NOMO-1 treated with DMSO at 0.1 percent for 48 hours (cell line): ENCODE results near the gene TMOD3.

ENCODE experiments used
- DNase-seq: peaks from one replicate; lab custom pipeline; 2025; ENCODE audit not compliant: unreplicated experiment; lab: John Stamatoyannopoulos, UW

The TMOD3 gene

DNA sequence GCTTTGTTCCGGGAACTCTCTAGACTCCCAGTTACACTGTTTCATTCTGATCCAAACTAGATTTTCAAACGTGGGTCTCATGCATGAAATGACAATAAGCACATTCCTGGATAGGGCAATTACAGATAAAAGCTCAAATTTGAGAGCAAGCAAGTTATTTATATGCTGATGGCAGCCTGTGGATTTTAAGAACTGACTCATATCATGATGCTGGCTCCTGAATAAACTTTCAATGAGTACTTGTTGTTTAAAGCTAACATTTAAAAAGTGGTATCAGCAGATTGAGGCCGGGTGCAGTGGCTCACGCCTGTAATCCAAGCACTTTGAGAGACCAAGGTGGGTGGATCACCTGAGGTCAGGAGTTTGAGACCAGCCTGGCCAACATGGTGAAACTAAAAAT, 75.5 kb downstream of the TMOD3 start:
- no peak for DNase-seq

DNA sequence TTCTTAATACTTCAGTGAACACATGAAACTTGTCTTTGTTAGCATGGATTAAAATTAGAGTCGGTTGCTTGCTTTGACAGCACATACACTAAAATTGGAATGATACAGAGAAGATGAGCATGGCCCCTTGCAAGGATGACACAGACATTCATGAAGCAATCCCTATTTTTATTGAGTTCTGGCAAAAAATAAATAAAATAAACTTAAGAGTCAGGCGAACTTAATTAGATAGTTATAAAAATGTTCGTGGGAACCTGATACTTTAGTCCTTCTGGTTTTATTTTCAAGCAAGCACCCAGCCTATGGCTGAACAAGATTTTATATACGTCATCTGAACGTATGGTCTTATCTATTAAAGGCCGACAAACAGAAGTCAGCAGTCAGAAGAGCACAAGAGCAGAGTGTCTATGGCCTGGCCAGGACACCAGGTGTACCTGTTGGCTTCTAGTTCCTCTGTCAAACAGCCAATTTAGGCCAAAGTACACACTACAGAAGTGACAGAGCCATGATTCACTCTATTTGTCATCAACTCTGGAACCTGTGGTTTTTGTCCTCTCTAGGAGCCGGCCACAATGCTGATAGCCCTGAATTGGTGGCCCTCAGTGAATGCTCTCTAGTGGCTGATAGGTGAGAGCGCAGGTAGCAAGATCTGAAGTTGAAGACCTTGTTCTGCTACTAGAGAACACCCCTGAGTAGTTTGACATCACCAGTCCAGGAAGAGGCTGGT, 77.8 kb downstream of the TMOD3 start:
- peak; percentile 51 for DNase-seq

GRCh38 chr15:51908316-51908715, 78.9 kb downstream of the TMOD3 start:
- DNase-seq: no peak

GRCh38 chr15:51909584-51909983, 80.1 kb downstream of the TMOD3 start:
- DNase-seq: peak; percentile 81

DNA sequence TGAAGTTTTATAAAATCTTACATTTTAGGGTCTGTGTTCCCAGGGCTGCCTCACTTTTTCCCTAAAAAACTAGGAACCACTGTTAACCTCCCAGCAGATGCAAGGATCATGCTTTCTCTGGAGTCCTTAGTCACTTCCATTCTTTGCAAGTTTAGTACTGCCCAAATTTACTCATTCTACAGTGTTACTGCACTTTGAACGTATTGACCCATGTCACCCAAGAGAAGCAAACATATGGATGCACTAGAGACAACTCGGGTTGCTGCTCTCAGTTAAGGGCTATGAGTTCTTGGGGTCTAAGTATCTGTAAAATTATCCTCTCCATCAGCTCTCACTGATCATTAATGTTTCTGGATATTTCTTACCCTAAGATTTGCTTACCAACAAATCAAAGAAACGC, 83.1 kb downstream of the TMOD3 start:
- DNase-seq: no peak

GRCh38 chr15:51917493-51917892, 88.0 kb downstream of the TMOD3 start:
- DNase-seq: peak; percentile 16

- DNase-seq: no peak
Observed at GRCh38 chr15:51924156-51925068, 95.0 kb downstream of the TMOD3 start.

DNA sequence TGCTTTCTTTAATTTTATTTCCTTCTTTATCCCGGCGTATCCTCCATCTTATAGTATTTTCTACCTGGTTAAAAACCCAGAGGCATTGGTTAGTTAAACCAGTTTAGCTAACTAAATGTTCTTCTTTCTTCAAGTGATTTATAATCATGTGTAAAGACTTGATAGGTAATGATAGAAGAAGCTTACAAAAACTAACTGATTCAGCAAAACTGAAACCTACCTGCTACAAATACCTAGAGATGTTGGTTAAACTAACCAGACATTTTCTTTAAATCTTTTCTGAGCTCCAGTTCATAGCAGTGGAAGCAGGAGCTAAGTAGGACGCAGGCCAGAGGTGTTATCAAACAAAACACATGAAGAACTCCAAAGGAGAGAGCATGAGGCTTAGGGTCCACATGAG, 97.4 kb downstream of the TMOD3 start:
- DNase-seq: no peak

DNA sequence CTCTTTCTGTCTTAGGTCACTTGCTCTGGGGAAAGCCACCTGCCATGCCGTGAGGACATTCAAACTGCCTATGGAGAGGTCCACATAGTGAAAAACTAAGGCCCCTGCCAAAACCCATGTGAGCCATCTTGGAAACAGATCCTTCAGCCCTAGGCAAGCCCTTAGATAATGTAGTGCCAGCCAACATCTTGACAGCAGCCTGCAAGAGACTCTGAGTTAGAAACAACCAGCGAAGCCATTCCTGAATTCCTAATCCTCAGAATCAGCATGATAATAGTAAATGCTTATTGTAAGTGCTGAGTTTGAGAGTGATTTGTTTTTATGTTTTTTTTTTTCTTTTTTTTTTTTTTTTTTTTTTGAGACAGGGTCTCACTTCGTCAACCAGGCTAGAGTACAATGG, 101.6 kb downstream of the TMOD3 start:
- no peak for DNase-seq

DNA sequence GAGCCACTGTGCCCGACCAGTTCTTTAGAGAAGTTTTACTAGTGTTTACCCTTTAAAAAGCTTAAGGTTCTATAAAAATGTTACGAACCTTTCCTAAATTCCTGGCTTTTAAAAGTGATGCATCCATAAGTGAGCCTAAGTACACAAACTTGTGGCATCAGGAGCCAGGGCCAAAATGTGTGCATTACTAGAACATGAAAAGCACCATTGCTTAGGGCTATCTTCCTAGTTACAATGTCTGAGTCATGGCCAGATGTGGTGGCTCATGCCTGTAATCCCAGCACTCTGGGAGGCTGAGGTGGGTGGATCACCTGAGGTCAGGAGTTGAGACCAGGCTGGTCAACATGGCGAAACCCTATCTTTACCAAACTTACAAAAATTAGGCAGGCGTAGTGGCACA, 102.2 kb downstream of the TMOD3 start:
- no peak for DNase-seq

- no peak for DNase-seq
Observed at GRCh38 chr15:51932161-51932560, 102.7 kb downstream of the TMOD3 start.

- DNase-seq: no peak
Observed at GRCh38 chr15:51935466-51936104, 106.1 kb downstream of the TMOD3 start.

- DNase-seq: no peak
Observed at GRCh38 chr15:51936105-51936478, 106.6 kb downstream of the TMOD3 start.

DNA sequence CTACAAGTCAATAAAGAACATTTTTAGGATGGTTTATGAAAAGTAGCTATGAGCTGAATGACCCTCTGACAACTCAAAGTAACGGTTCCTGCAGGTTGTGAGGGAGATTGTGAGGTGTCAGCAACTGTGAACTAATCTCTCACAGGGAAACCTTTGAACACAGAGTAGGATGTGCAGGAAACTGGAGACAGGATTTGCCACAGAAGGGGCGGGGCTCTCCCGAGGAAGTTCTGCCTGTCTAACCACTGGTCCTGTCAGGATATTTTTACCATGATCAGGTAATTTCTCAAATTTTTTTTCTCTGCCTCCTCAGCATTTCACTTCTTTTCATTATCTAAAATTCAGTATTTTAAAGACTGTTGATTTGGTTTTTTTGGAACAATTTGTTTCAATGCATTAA, 108.8 kb downstream of the TMOD3 start:
- DNase-seq: no peak

GRCh38 chr15:51939216-51939615, 109.8 kb downstream of the TMOD3 start:
- DNase-seq: no peak

DNA sequence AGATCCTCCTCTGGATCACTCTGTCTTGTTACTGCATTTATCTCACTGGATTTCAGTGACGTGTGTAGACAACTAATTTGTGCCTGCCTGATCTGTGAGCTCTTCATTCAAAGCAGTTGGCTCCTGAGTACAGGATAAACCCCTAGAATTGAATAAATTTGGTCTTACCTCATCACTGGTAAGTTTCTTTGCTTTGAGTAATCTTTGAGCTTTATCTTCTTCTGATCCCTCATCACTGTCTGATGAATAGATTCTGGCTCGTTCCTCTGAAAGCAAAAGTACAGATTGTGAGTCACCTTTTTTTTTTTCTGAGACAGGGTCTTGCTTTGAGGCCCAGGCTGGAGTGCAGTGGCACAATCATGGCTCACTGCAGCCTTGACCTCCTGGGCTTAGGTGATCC, 117.7 kb downstream of the TMOD3 start:
- no peak for DNase-seq

DNA sequence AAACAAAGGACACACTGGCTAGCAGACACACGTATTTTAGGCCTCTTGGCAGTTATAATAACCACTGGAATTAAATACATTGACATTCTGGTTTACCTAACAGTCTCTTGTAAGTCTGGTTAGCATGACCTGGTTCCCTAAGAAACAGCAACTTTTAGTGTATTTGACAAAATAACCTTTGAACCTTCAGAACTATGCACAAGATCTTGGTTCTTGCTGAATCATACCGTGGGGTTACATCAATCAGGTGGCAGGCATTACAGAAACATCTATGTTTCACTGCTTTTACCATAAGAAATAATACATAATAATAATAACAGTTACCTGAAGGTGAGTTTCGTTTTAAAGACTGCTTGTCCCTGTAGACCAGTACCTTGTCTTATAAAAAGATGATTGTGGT, 123.4 kb downstream of the TMOD3 start:
- no peak for DNase-seq

DNA sequence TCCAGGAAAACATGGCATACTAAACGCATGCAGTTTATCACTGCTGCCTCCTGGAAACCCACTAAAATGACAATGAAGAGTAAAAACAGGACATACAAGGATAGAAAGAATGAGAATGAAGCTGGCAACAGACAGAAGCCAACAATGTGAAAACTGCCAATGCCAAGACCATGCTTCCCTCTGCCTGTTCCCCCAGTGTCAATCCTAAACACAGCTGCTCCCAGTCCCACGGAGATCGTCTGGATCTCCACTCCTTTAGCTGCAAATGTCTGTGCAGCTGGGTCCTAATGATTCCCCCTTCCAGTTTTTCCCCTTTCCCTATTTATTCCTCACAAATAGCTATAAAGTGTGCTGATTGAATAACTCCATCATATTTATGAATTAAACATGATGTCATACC, 126.1 kb downstream of the TMOD3 start:
- DNase-seq: no peak
